Measurements from ENCODE around the gene SCN8A.

The SCN8A gene

GRCh38 chr12:51837286-51837685, 246.3 kb downstream of the SCN8A start:
- no peak for DNase-seq

DNA sequence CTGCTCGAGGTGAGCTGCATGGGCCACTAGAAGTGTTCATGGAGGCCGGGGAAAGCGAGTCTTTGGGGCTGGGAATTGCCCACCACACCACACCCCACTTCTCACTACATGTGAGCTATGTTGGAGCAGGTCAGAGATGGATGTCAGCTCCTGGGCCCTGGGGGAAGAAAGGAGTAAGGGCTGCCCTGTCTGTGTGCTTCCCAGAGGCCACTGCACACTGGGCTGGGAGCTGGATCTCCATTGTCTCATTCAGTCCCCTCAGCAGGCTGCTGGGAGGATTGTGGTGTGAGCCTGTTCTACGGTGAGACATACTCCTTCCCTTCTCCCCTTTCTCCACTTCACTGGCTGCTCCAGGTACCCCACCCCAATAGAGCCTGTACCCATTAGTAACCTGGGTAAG, 247.0 kb downstream of the SCN8A start:
- DNase-seq: no peak

- no peak for DNase-seq
These were observed 247.7 kb downstream of the SCN8A start for GRCh38 chr12:51838762-51839161.

GRCh38 chr12:51839310-51839947, 248.4 kb downstream of the SCN8A start:
- DNase-seq: no peak

GRCh38 chr12:51840966-51841365, 249.9 kb downstream of the SCN8A start:
- no peak for DNase-seq

DNA sequence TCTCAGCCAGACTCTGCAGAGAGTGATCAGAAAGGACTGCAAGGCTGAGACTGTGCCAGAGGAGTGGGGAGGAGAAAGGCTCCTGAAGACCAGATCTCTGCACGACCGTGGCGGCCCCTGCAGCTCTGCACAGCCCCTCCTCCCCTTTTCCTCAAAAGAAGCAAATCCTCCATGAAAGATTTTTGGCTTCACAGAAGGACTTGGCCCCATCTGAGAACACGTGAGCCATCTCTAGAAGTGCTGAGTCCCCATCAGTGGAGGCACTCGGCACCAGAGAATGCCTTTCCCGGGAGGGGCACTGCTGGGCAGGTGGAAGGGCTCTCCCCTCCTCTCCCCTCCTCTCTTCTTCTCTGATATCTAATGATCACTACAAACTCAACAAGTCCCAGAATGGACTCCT, 250.7 kb downstream of the SCN8A start:
- DNase-seq: no peak

DNA sequence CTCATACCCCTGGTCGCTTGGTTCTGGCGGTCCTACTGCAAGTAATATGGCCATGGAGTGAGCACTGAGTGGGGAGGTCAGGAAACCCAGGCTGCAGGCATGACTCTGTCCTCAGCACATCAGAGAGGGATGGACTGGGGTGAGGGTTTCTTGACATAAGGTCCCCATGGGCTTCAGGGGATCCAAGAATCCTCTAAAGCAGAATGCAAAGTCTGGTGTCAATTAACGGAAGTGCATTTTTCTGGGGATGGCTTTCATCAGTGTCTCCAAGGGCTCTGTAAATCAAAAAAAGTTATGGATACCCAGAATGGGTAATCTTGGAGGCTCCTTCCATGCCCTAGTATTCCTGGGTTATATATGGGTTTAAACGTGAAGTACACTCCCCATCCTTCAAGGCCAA, 253.8 kb downstream of the SCN8A start:
- DNase-seq: no peak

DNA sequence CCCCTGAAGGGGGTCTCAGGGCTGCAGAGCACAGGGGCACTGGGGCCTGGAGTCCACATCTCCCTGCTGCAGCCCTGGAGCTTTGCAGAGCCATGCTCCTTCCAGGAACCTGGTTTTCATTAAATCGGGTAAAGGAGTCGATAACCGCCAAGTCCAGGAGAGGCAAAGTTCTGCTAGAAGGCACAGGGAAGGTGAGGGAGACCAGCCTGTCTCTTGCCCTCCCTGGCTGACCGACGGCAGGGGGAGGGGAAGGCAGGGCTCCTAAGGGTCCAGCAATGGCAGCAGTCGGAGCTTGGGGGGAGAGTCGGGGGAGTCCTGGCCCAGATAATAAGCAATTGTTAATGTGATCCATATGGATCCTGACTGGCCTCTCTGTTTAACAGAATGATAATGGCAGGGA, 254.4 kb downstream of the SCN8A start:
- no peak for DNase-seq

- no peak for DNase-seq
These were observed 255.2 kb downstream of the SCN8A start for GRCh38 chr12:51846271-51846691.

DNA sequence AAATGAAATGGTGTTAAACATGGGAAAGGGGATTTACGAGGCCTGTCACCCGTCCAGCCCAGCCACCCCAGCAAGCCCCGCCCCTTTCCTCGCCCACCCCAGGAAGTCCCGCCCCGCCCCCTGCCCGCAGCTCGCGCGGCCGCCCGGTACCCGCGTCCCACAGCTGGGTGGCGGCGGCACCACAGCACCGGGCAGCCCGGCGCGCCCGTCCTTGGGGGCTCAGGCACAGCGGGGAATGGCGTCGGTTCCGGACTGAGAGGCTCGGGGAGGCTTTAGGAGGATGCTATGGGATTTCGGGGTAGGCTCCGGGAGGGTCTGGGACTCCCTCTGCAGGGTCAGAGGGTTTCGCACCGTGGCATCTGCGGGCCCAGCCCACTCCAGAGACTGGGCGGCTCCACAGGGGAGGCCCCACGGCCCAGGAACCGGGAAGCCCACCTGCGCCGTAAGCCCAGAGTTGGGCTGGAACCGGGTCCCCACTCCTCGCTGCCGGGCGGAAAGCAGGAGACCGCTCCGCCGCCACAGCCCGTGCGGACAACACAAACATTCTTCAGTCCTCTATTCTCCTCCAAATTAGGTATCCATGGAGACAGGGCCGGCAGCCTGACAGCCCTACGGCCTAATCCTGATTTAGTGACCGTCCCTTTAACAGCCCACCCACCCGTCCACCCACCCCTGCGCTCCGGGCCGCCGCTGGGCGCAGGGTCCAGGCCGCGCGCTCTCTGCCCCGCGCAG, 256.0 kb downstream of the SCN8A start:
- DNase-seq: no peak

DNA sequence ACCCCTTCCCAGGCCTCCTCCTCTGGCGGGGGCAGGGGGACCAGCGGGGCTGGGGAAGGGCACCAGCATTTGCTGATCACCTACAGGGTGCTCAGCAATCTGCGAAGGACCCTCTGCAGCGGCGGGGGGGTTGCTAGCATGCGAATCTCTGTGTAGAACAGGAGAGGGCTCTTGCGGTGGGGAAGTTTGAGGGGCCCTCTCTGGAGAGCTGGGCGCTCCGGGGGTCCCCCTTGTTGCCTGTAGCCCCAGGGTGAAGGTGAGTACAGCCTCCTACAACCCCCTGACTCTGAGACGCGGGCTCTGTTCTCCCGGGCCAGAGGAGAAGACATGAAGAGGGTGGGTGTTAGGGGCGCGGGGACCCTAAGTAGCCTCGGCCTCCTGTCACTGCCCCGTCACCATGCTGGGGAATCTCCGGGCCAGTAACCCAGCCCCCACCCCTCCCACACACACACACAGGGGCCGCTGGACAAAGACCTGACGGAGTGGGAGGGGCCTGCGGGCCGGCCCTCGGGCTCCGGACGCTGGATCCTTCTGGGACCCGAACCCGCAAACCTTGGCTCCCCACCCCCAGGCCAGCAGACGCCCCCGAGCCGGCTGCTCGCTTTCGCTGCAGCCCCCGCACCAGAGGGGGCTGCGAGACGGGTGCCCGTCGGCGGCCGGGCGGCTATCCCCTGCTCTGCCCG, 256.8 kb downstream of the SCN8A start:
- DNase-seq: no peak

DNA sequence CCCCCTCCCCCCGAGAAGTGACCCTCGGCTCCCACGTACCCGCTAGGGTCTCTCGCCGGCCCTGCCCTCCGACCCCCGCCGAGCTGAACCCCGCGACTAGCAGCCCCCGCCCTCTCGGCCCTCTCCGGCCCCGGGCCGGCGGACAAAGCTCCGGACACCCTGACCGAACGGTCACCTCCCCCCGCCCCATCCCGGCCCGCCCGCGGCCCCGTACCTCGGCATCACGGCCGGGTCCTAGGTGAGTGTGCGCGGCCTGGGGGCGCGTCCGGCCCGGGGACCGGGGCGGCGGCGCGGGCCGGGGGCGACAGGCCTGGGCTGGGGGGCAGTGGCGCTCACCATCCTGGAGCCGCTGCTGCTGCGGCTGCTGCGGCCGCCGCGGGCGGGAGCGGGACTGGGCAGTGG, 257.3 kb downstream of the SCN8A start, which contains the start of gene FIGNL2:
TSS of gene FIGNL2 (minus strand) at position 393 of the 402 bp plus-strand sequence. CDS start 26,305 bp downstream, outside the sequence.
- DNase-seq: no peak

- DNase-seq: no peak
These were observed 258.1 kb downstream of the SCN8A start for GRCh38 chr12:51848841-51849735.

GRCh38 chr12:51850081-51850964, 259.3 kb downstream of the SCN8A start:
- DNase-seq: no peak

DNA sequence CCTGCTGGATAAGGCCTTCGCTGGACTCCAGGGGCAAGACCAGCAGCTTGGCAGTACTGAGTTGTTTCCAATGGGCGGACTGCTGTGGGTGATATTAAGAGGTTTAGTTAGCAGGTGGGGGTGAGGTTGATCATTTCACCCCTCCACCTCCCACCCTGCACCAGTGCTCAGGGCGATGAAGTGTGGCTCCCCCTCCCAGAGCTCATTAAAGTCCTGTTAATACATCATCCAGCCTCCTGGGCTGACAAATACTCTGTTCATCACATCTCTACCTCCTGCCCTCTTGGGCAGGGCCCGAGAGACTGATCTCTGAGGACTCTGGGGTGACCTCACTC, 259.9 kb downstream of the SCN8A start:
- no peak for DNase-seq

GRCh38 chr12:51851413-51852124, 260.5 kb downstream of the SCN8A start:
- no peak for DNase-seq

GRCh38 chr12:51852404-51853137, 261.5 kb downstream of the SCN8A start:
- DNase-seq: no peak

DNA sequence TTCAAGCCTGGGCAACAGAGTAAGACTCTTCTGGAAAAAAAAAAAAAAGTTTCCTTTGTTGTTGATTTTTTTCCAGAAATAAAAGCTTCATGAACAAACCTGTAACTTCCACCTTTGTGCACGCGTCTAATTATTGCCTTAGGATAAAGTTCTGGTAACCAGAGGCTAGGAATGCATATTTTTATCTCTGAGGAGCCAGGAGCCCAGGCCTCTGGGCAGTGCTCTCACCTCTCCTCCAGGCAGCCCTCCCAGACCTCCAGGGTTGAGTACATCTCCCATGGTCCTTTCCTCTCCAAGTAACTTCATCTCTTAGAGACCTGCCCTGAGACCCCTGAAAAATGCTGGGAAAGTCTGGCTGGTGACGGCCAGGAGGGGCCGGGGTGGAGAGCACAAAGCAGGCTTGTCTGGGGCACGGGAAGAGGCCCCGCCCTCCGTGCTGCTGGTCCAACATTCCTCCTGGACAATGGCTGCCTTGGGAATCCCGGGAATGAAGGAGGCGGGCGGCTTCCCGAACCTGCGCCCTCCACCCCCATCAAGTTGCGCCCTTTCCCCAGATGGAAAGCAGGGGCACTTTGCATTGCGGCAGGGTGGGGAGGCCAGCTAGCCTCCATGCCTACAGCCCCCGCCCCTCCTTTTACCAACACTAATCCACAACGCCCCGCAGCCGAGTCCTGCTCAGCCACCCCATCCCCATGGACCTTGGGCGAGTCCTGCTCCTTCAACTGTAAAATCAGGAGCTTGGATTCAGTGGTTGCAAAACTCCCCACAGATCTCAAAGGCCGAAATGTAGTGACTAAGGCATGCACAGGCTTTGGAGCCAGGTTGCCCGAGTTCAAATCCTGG, 264.8 kb downstream of the SCN8A start:
- no peak for DNase-seq

- no peak for DNase-seq
These were observed 270.0 kb downstream of the SCN8A start for GRCh38 chr12:51860986-51861385.
